Endothelial cell of umbilical vein (primary cell): ENCODE results near the gene DZIP1. TPM values are rescaled to one million over a fixed set of nuclear protein-coding genes. Genes with fewer than 3 reads are reported as not detected.
A peak's percentile ranks its signal among the peaks of the same experiment; 100 is the strongest.

Source experiments
- BruUV-seq: library from RNA; stranded (reverse); fragments of 400-500 nt; replicated peaks from 2 replicates; lab custom pipeline; 2021; lab: Mats Ljungman, UMichigan
- CTCF ChIA-PET: fragments of 300-600, 350-600 bp; sonication (Branson Sonifier 250); formaldehyde crosslinking; loops from one replicate; lab custom pipeline; 2021; ENCODE audit warnings: antibody characterized with exemption, inconsistent platforms; lab: Charles Lee
- POLR2A ChIA-PET: fragments of 300-600, 350-600 bp; sonication (Branson Sonifier 250); formaldehyde crosslinking; loops from one replicate; lab custom pipeline; 2021; ENCODE audit warnings: antibody characterized with exemption, inconsistent platforms; lab: Charles Lee
- DNase-seq: peaks from one replicate; pipeline ENCODE4 v3.0.0-alpha.2; 2011; ENCODE audit warnings: low read depth, low spot score
- FAIRE-seq: peaks from 2 replicates; lab custom pipeline; 2011; peaks lifted over from hg19 to GRCh38; lab: Jason Lieb, UNC
- H2AFZ ChIP-seq: 2 replicates; pipeline ENCODE4 v1.6.0; 2012; ENCODE audit warnings: low read depth, low read length, control low read depth, inconsistent platforms
- H3K27ac ChIP-seq: 2 replicates; pipeline ENCODE4 v1.5.1; 2011; ENCODE audit warnings: low read depth, mild to moderate bottlenecking, control low read depth, low read length, moderate library complexity; ENCODE audit not compliant: insufficient read depth
- H3K27me3 ChIP-seq, 2 experiments: 2 replicates each; pipeline versions ENCODE4 v1.6.0 to v1.6.1; 2011; ENCODE audit warnings: low read length in 2 of 2, mixed read lengths in 1 of 2; ENCODE audit not compliant: control insufficient read depth in 2 of 2, insufficient read depth in 2 of 2
- H3K36me3 ChIP-seq, 2 experiments: 2 replicates in 1 of 2; 3 replicates in 1 of 2; pipeline ENCODE4 v1.5.1; 2011; ENCODE audit warnings: low read length in 2 of 2, mild to moderate bottlenecking in 1 of 2, moderate library complexity in 1 of 2; ENCODE audit not compliant: control insufficient read depth in 2 of 2, insufficient read depth in 2 of 2; ENCODE audit errors: extremely low read depth in 1 of 2
- H3K4me1 ChIP-seq: 3 replicates; pipeline ENCODE4 v1.5.1; 2011; ENCODE audit warnings: mild to moderate bottlenecking, low read length; ENCODE audit not compliant: control insufficient read depth, insufficient read depth; ENCODE audit errors: extremely low read depth
- H3K4me2 ChIP-seq: 2 replicates; pipeline ENCODE4 v1.6.1; 2011; ENCODE audit warnings: low read length, control low read depth, mixed read lengths; ENCODE audit not compliant: insufficient read depth
- H3K4me3 ChIP-seq, 3 experiments: fragments of 200-600 bp in 1 of 3; sonication (generic), shearing (Covaris generic) in 1 of 3; replicated peaks in 1 of 3; 2 replicates each; pipeline ENCODE4 v1.5.1; 2011 to 2016; ENCODE audit warnings: control low read depth in 3 of 3, low read length in 3 of 3, mild to moderate bottlenecking in 2 of 3, inconsistent platforms in 1 of 3, low read depth in 1 of 3, moderate library complexity in 1 of 3; ENCODE audit not compliant: insufficient read depth in 1 of 3
- H3K79me2 ChIP-seq: 2 replicates; pipeline ENCODE4 v1.6.0; 2012; ENCODE audit warnings: low read length, inconsistent platforms; ENCODE audit not compliant: control insufficient read depth, insufficient read depth
- H3K9ac ChIP-seq: replicated peaks from 2 replicates; pipeline ENCODE3; 2011; ENCODE audit warnings: low read length, control low read depth; ENCODE audit not compliant: insufficient read depth; ENCODE audit errors: extremely low read depth
- H3K9me1 ChIP-seq: replicated peaks from 3 replicates; pipeline ENCODE4 v1.6.0; 2011; ENCODE audit warnings: mild to moderate bottlenecking, low read length; ENCODE audit not compliant: control insufficient read depth, insufficient read depth; ENCODE audit errors: extremely low read depth
- H3K9me3 ChIP-seq: replicated peaks from 2 replicates; pipeline ENCODE4 v1.5.1; 2012; ENCODE audit warnings: low read length, inconsistent platforms; ENCODE audit not compliant: control insufficient read depth, insufficient read depth
- H4K20me1 ChIP-seq: replicated peaks from 2 replicates; pipeline ENCODE3; 2011; ENCODE audit warnings: mild to moderate bottlenecking, low read length; ENCODE audit not compliant: control insufficient read depth, insufficient read depth; ENCODE audit errors: extremely low read depth
- CTCF ChIP-seq, 2 donors: IDR thresholded peaks; 1 replicate in 1 of 2; 2 replicates in 1 of 2; pipeline ENCODE4 v1.5.1; 2011; ENCODE audit warnings: low read length in 2 of 2, mild to moderate bottlenecking in 2 of 2, moderate library complexity in 2 of 2, control low read depth in 1 of 2, inconsistent platforms in 1 of 2, low read depth in 1 of 2; ENCODE audit not compliant: insufficient read depth in 1 of 2; ENCODE audit errors: extremely low read depth in 1 of 2
- EZH2 ChIP-seq: IDR thresholded peaks from 2 replicates; pipeline ENCODE4 v1.6.1; 2012; ENCODE audit warnings: borderline replicate concordance, low read depth, mild to moderate bottlenecking, moderate library complexity, low read length, inconsistent platforms; ENCODE audit not compliant: severe bottlenecking
- FOS ChIP-seq: IDR thresholded peaks from 2 replicates; pipeline ENCODE4 v1.6.1; 2011; ENCODE audit warnings: mild to moderate bottlenecking, low read length, moderate library complexity, borderline replicate concordance; ENCODE audit not compliant: insufficient read depth
- GATA2 ChIP-seq: IDR thresholded peaks from 2 replicates; pipeline ENCODE4 v1.7.0; 2011; ENCODE audit warnings: low read depth, mild to moderate bottlenecking, moderate library complexity, mixed read lengths, low read length; ENCODE audit not compliant: insufficient read length, insufficient read depth
- JUN ChIP-seq: IDR thresholded peaks from 2 replicates; pipeline ENCODE4 v1.6.1; 2011; ENCODE audit warnings: borderline replicate concordance, low read depth; ENCODE audit not compliant: insufficient read length, insufficient read depth
- POLR2A ChIP-seq: IDR thresholded peaks from 2 replicates; pipeline ENCODE4 v1.6.1; 2012; ENCODE audit warnings: low read depth, mild to moderate bottlenecking, control low read depth, low read length
- dilution Hi-C: fragments of 300-500 bp; cut with MboI; formaldehyde crosslinking; loops from one replicate; pipeline ENCODE4 v1.15.0; 2019; ENCODE audit warnings: low sequenced_read_pairs; ENCODE audit not compliant: extremely low pct_ligation_motif_present
- intact Hi-C: fragments of 100-400 bp; cut with micrococcal nuclease; formaldehyde crosslinking; loops from one replicate; pipeline ENCODE4 v1.10.0; 2022
- polyA plus RNA-seq, 4 experiments: library from polyadenylated mRNA; depleted of rRNA in 3 of 4; stranded (reverse) in 3 of 4; unstranded in 1 of 4; fragments of >200 nt; gene quantifications; 2 replicates each; pipeline versions ENCODE4 v1.2.1 to v1.2.3, GENCODE V29; 2011 to 2012; ENCODE audit warnings: missing spikeins in 1 of 4
- total RNA-seq: library from RNA; stranded (reverse); gene quantifications from 2 replicates; pipeline ENCODE4 v1.2.3, GENCODE V29; 2021

Gene DZIP1
- total and polyA plus RNA-seq, 2 donors (not counting 3 experiments of a cell fraction or from before 2014, with no cell fraction given): 8.6 to 32.1 TPM

GRCh38 chr13:95601216-95601615 lies 43.3 kb downstream of the DZIP1 start:
- FAIRE-seq: peak; percentile 83
- Histone ChIP-seq H3K36me3 (peaks cover 6 to 7% of the 10 kb centered on the region in 2 experiments), H3K9me3 (no peaks in the 10 kb centered on the region), H4K20me1 (no peaks in the 10 kb centered on the region), H3K4me1 (peaks cover 22% of the 10 kb centered on the region), H3K79me2 (no peaks in the 10 kb centered on the region), H2AFZ (no peak overlapping the region), H3K9me1 (no peaks in the 10 kb centered on the region), H3K4me3 (no peak overlapping the region), H3K27me3 (no peaks in the 10 kb centered on the region), H3K27ac (peak overlapping the region; percentile 44), H3K9ac (no peak overlapping the region), H3K4me2 (no peak overlapping the region)
- peak; percentile 55 for DNase-seq
- dilution Hi-C loops (no loop called here), intact Hi-C loops (loop anchor here (5.0 kb wide), 1 partner anchor 64 kb away; no protein-coding TSS in a partner anchor)
- ChIA-PET POLR2A (no interaction called here), CTCF (no interaction called here)
- TF ChIP-seq EZH2 (no peak), FOS (no peak), CTCF (IDR thresholded peaks at IDR 0.05; ENCODE audit: extremely low read depth in 1 of 2, insufficient read depth in 1 of 2, low read depth in 1 of 2, low read length in 2 of 2) (no peak), POLR2A (no peak), JUN (no peak)
- BruUV-seq: no TSS peak

GRCh38 chr13:95596701-95597100 lies 47.8 kb downstream of the DZIP1 start:
- ChIA-PET CTCF (interaction anchor here (1.6 kb wide), 1 partner anchor 64 kb away, joined by 4 read pairs; no protein-coding TSS in a partner anchor), POLR2A (no interaction called here)
- H4K20me1 ChIP-seq: no peaks in the 10 kb centered on the region
- no peaks in the 10 kb centered on the region for H3K79me2 ChIP-seq
- no peak for FAIRE-seq
- H3K9ac ChIP-seq: no peak overlapping the region
- no TSS peak for BruUV-seq
- H3K27ac ChIP-seq: no peak overlapping the region
- H3K9me1 ChIP-seq: no peaks in the 10 kb centered on the region
- dilution Hi-C loops: no loop called here
- no peak overlapping the region for H3K4me2 ChIP-seq
- DNase-seq: no peak
- intact Hi-C loops: no loop called here
- peaks cover 8% of the 10 kb centered on the region for H3K4me1 ChIP-seq
- H3K9me3 ChIP-seq: no peaks in the 10 kb centered on the region
- peaks cover 0 to 6% of the 10 kb centered on the region in 2 experiments for H3K36me3 ChIP-seq
- H3K4me3 ChIP-seq: no peak overlapping the region
- TF ChIP-seq CTCF (IDR thresholded peaks at IDR 0.05; ENCODE audit: extremely low read depth in 1 of 2, insufficient read depth in 1 of 2, low read depth in 1 of 2, low read length in 2 of 2): no peak
- no peak for TF ChIP-seq GATA2
- H3K27me3 ChIP-seq: no peaks in the 10 kb centered on the region
- H2AFZ ChIP-seq: no peak overlapping the region
